K562 (cell line): ENCODE data around the gene CC2D2B. TPM values are rescaled to one million over a fixed set of nuclear protein-coding genes. Genes with fewer than 3 reads are reported as not detected.
A peak's percentile ranks its signal among the peaks of the same experiment; 100 is the strongest.
"Not testable (repeated sequence)": the region's sequence is repeated elsewhere in the genome, so short reads cannot be mapped to it uniquely, and the experiment has no call there.

ENCODE experiments used
- ATAC-seq: fragments of 200-7000 bp; cut with Tn5 transposase; 3 replicates; pipeline ENCODE4 v1.9.1; 2020; ENCODE audit warnings: moderate library complexity
- BruUV-seq: library from RNA; stranded (reverse); fragments of 400-500 nt; replicated peaks from 2 replicates; lab custom pipeline; 2021; lab: Mats Ljungman, UMichigan
- CTCF ChIA-PET: fragments of 300-600 bp; formaldehyde crosslinking; extraction: SDS; loops from one replicate; lab custom pipeline; 2021; ENCODE audit warnings: low intra/inter-chr PET ratio; lab: Yijun Ruan, JAX
- POLR2A ChIA-PET: fragments of 300-600, 350-650 bp; sonication (Branson Sonifier 250); formaldehyde crosslinking; extraction: SDS; loops from one replicate; lab custom pipeline; 2021; ENCODE audit warnings: antibody characterized with exemption, inconsistent platforms; lab: Yijun Ruan, JAX
- DNase-seq, 4 experiments: peaks; one replicate each; pipeline versions ENCODE4 v3.0.0 to v3.0.0-alpha.2; 2011 to 2018; ENCODE audit warnings: low spot score in 3 of 4, mixed read lengths in 3 of 4; ENCODE audit errors: extremely low read depth in 1 of 4
- FAIRE-seq: peaks from 2 replicates; lab custom pipeline; 2011; peaks lifted over from hg19 to GRCh38; lab: Jason Lieb, UNC
- H2AFZ ChIP-seq: 2 replicates; pipeline ENCODE4 v1.6.0; 2011; ENCODE audit warnings: low read depth, low read length, control low read depth, inconsistent platforms
- H3K27ac ChIP-seq: fragments of 200-600 bp; 3 replicates; pipeline ENCODE4 v1.8.0; 2011; ENCODE audit warnings: low read depth, mild to moderate bottlenecking, control low read depth, inconsistent platforms, low read length, moderate library complexity, mixed read lengths; ENCODE audit errors: extremely low read depth
- H3K27me3 ChIP-seq, 2 experiments: fragments of 300-600 bp in 1 of 2; 2 replicates in 1 of 2; 3 replicates in 1 of 2; pipeline versions ENCODE4 v1.6.0 to v1.8.0; 2011; ENCODE audit warnings: inconsistent platforms in 2 of 2, low read length in 2 of 2, mild to moderate bottlenecking in 1 of 2, mixed read lengths in 1 of 2, moderate library complexity in 1 of 2; ENCODE audit not compliant: control insufficient read depth in 2 of 2, insufficient read depth in 2 of 2
- H3K36me3 ChIP-seq: fragments of 300-600 bp; 3 replicates; pipeline ENCODE4 v1.8.0; 2011; ENCODE audit warnings: mild to moderate bottlenecking, low read length, inconsistent platforms; ENCODE audit not compliant: control insufficient read depth, insufficient read depth
- H3K4me1 ChIP-seq, 2 experiments: fragments of 200-600 bp in 1 of 2; replicated peaks in 1 of 2; 2 replicates in 1 of 2; 3 replicates in 1 of 2; pipeline versions ENCODE4 v1.5.1 to v1.8.0; 2011; ENCODE audit warnings: inconsistent platforms in 2 of 2, low read length in 2 of 2, mild to moderate bottlenecking in 1 of 2, mixed read lengths in 1 of 2, moderate library complexity in 1 of 2; ENCODE audit not compliant: control insufficient read depth in 2 of 2, insufficient read depth in 2 of 2
- H3K4me2 ChIP-seq: 2 replicates; pipeline ENCODE4 v1.6.1; 2011; ENCODE audit warnings: low read length, control low read depth, inconsistent platforms, mixed read lengths; ENCODE audit not compliant: insufficient read depth
- H3K4me3 ChIP-seq: fragments of 200-600 bp; sonication (generic), shearing (Covaris generic); 2 replicates; pipeline ENCODE4 v1.5.1; 2016; ENCODE audit warnings: control low read depth, inconsistent platforms
- H3K79me2 ChIP-seq: fragments of 200-600 bp; 3 replicates; pipeline ENCODE4 v1.8.0; 2011; ENCODE audit warnings: low read length, inconsistent platforms; ENCODE audit not compliant: control insufficient read depth, insufficient read depth
- H3K9ac ChIP-seq, 2 experiments: 2 replicates each; pipeline versions ENCODE4 v1.6.0 to v1.6.1; 2011; ENCODE audit warnings: low read depth in 2 of 2, low read length in 2 of 2, control low read depth in 1 of 2, inconsistent platforms in 1 of 2, mild to moderate bottlenecking in 1 of 2, mixed read lengths in 1 of 2; ENCODE audit not compliant: insufficient read depth in 1 of 2
- H3K9me1 ChIP-seq: one replicate; pipeline ENCODE4 v1.6.0; 2011; ENCODE audit warnings: inconsistent platforms, mild to moderate bottlenecking, low read length, moderate library complexity; ENCODE audit not compliant: control insufficient read depth, insufficient read depth
- H3K9me3 ChIP-seq: replicated peaks from 2 replicates; pipeline ENCODE4 v1.5.1; 2011; ENCODE audit warnings: low read depth, low read length, inconsistent platforms; ENCODE audit not compliant: control insufficient read depth, insufficient read depth
- H4K20me1 ChIP-seq: replicated peaks from 2 replicates; pipeline ENCODE4 v1.6.1; 2011; ENCODE audit warnings: low read length, inconsistent platforms, mixed read lengths; ENCODE audit not compliant: control insufficient read depth, insufficient read depth
- CBX2 ChIP-seq: fragments of 200-600 bp; sonication (generic); IDR thresholded peaks from one replicate; pipeline ENCODE4 v1.6.1; 2012; ENCODE audit warnings: mild to moderate bottlenecking, low read length, inconsistent platforms; ENCODE audit not compliant: insufficient read depth, poor library complexity, severe bottlenecking
- KDM1A ChIP-seq, 2 experiments: fragments of 450-650 bp; IDR thresholded peaks; 2 replicates each; pipeline ENCODE4 v1.6.1; 2016; ENCODE audit warnings: mild to moderate bottlenecking in 2 of 2
- RBM25 ChIP-seq: fragments of 200-400 bp; formaldehyde crosslinking; IDR thresholded peaks from 2 replicates; pipeline ENCODE4 v1.6.1; 2018; ENCODE audit warnings: low read length, low read depth, moderate library complexity; ENCODE audit not compliant: severe bottlenecking
- ZNF146 ChIP-seq: IDR thresholded peaks from one replicate; pipeline ENCODE4 v1.6.1; 2018; ENCODE audit warnings: missing compliant biosample characterization; ENCODE audit not compliant: unreplicated experiment
- WGBS: fragments of 100-300 bp; shearing (Covaris generic); methylation state at CpG from one replicate; pipeline ENCODE4 v1.1.6; 2016; ENCODE audit warnings: low coverage, mixed read lengths; ENCODE audit not compliant: insufficient coverage; ENCODE audit errors: missing lambda C conversion rate; 5-methylcytosine and 5-hydroxymethylcytosine counted together
- in situ Hi-C: fragments of 300-500 bp; cut with MboI; formaldehyde crosslinking; loops from 4 replicates; pipeline ENCODE4 v1.15.0; 2018; ENCODE audit warnings: inconsistent platforms, mixed read lengths
- intact Hi-C: fragments of 100-400 bp; cut with micrococcal nuclease; formaldehyde crosslinking; loops from 2 replicates; pipeline ENCODE4 v1.14.2; 2022
- polyA plus RNA-seq, 8 experiments: library from polyadenylated mRNA; depleted of rRNA in 4 of 8; stranded (reverse) in 5 of 8; unstranded in 3 of 8; fragments of >200 nt; fragmentation: Nextera tagmentation in 2 of 8; fragmentation: Illumina TruSeq in 1 of 8; extraction: Ambion mirVana in 2 of 8; extraction: Trizol in 1 of 8; gene quantifications; 2 replicates each; pipeline versions ENCODE4 v1.2.1 to v1.2.3, GENCODE V29; 2011 to 2014; ENCODE audit warnings: inconsistent platforms in 1 of 8, missing spikeins in 1 of 8
- total RNA-seq, 7 experiments: library from RNA; depleted of rRNA in 6 of 7; stranded (reverse); fragments of >200 nt in 6 of 7; fragmentation: Illumina TruSeq in 2 of 7; extraction: Trizol in 2 of 7; gene quantifications; 2 replicates each; pipeline versions ENCODE4 v1.2.1 to v1.2.3, GENCODE V29; 2011 to 2021; ENCODE audit warnings: low replicate concordance in 1 of 7

CC2D2B gene
- total and polyA plus RNA-seq, 9 of the 15 experiments (the other 6 are each of a cell fraction or from before 2014, with no cell fraction given), result 0.10 to 0.34 (median 0.20) TPM; not detected in 5

- no peak for TF ChIP-seq CBX2
These were observed 11.5 kb upstream of the CC2D2B start (continued) for GRCh38 chr10:95896071-95896850.

GRCh38 chr10:95905897-95906580 is 1.7 kb upstream of the CC2D2B start:
- H3K27ac ChIP-seq, H2AFZ ChIP-seq, H3K9me3 ChIP-seq, H3K9me1 ChIP-seq, DNase-seq, CTCF ChIA-PET, in situ Hi-C loops, H3K27me3 ChIP-seq, FAIRE-seq, H4K20me1 ChIP-seq, intact Hi-C loops, H3K4me3 ChIP-seq, H3K9ac ChIP-seq, POLR2A ChIA-PET, ATAC-seq, BruUV-seq, H3K4me2 ChIP-seq, H3K4me1 ChIP-seq: not testable (repeated sequence)
- TF ChIP-seq KDM1A (IDR thresholded peaks at IDR 0.05) (peak in 1 of 2 experiments; percentile 34; a peak in 1 of 4 replicates), RBM25 (peak; percentile 26), ZNF146 (peak; percentile 57)
- peaks cover 11% of the 10 kb centered on the region; the same call in 2 of the 3 replicates for H3K79me2 ChIP-seq
- WGBS, result 89% methylated on average over 6 of the region's 12 CpGs
- H3K36me3 ChIP-seq, result peaks cover 32% of the 10 kb centered on the region; the same call in 2 of the 3 replicates
